Neural progenitor cell (in vitro differentiated cells): Measurements from ENCODE around the gene RNLS. TPM values are rescaled to one million over a fixed set of nuclear protein-coding genes. Genes with fewer than 3 reads are reported as not detected.

ENCODE experiments used
- DNase-seq: peaks from one replicate; pipeline ENCODE4 v3.0.0-alpha.2; 2016; ENCODE audit warnings: low spot score
- H2AFZ ChIP-seq: fragments of 200-600 bp; sonication (generic); replicated peaks from 2 replicates; pipeline ENCODE4 v1.6.1; 2016; ENCODE audit warnings: antibody characterized with exemption
- H3F3A ChIP-seq: fragments of 200-600 bp; sonication (generic); 2 replicates; pipeline ENCODE4 v1.6.1; 2016; ENCODE audit warnings: antibody characterized with exemption, low read depth
- H3K27ac ChIP-seq: fragments of 200-600 bp; sonication (generic); 2 replicates; pipeline ENCODE4 v1.5.1; 2016; ENCODE audit warnings: mild to moderate bottlenecking
- H3K27me3 ChIP-seq: fragments of 200-600 bp; sonication (generic); 2 replicates; pipeline ENCODE4 v1.6.1; 2016; ENCODE audit warnings: mild to moderate bottlenecking, moderate library complexity
- H3K36me3 ChIP-seq: fragments of 200-600 bp; sonication (generic); 2 replicates; pipeline ENCODE4 v1.5.1; 2016
- H3K4me1 ChIP-seq: fragments of 200-600 bp; sonication (generic); 2 replicates; pipeline ENCODE4 v1.6.1; 2016; ENCODE audit warnings: mixed run types
- H3K4me2 ChIP-seq: fragments of 200-600 bp; sonication (generic); 2 replicates; pipeline ENCODE4 v1.6.1; 2016
- H3K4me3 ChIP-seq: fragments of 200-600 bp; sonication (generic); 2 replicates; pipeline ENCODE4 v1.5.1; 2016
- H3K79me2 ChIP-seq: fragments of 200-600 bp; sonication (generic); 2 replicates; pipeline ENCODE4 v1.6.1; 2016; ENCODE audit warnings: low read depth
- H3K9ac ChIP-seq: fragments of 200-600 bp; sonication (generic); 2 replicates; pipeline ENCODE4 v1.6.1; 2016
- H3K9me3 ChIP-seq: fragments of 200-600 bp; sonication (generic); 2 replicates; pipeline ENCODE4 v1.5.1; 2016; ENCODE audit warnings: low read depth
- H4K20me1 ChIP-seq: fragments of 200-600 bp; sonication (generic); 2 replicates; pipeline ENCODE4 v1.6.1; 2016; ENCODE audit warnings: low read depth
- H3K27ac Mint-ChIP-seq: 3 replicates; pipeline ENCODE4 v1.8.0; 2021; ENCODE audit warnings: mixed read lengths
- H3K27me3 Mint-ChIP-seq: 2 replicates; pipeline ENCODE4 v1.8.0; 2022; ENCODE audit warnings: low read depth, mild to moderate bottlenecking, inconsistent platforms, moderate library complexity, mixed read lengths; ENCODE audit not compliant: insufficient read depth
- H3K36me3 Mint-ChIP-seq: 3 replicates; pipeline ENCODE4 v1.8.0; 2021; ENCODE audit warnings: mixed read lengths
- H3K4me1 Mint-ChIP-seq: 3 replicates; pipeline ENCODE4 v1.8.0; 2021; ENCODE audit warnings: mixed read lengths
- H3K4me3 Mint-ChIP-seq: 3 replicates; pipeline ENCODE4 v1.8.0; 2021; ENCODE audit warnings: mild to moderate bottlenecking, moderate library complexity, mixed read lengths
- H3K9me3 Mint-ChIP-seq: 3 replicates; pipeline ENCODE4 v1.8.0; 2020; ENCODE audit warnings: mixed read lengths
- EZH2 ChIP-seq: fragments of 200-600 bp; sonication (generic); IDR thresholded peaks from 2 replicates; pipeline ENCODE4 v1.6.1; 2017; ENCODE audit warnings: antibody characterized with exemption, mild to moderate bottlenecking, moderate library complexity
- EZH2phosphoT487 ChIP-seq: fragments of 200-600 bp; sonication (generic); IDR thresholded peaks from 2 replicates; pipeline ENCODE4 v1.6.1; 2017; ENCODE audit warnings: antibody characterized with exemption
- total RNA-seq: library from RNA; depleted of rRNA; stranded (reverse); fragments of >200 nt; gene quantifications from 2 replicates; pipeline ENCODE4 v1.2.3, GENCODE V29; 2015; ENCODE audit warnings: low replicate concordance
- TF ChIP-seq, protein P1 (sequence below): fragments of 200-600 bp; sonication (generic); IDR thresholded peaks from 2 replicates; pipeline ENCODE4 v1.5.1; 2017; ENCODE audit warnings: antibody characterized with exemption, mild to moderate bottlenecking

Gene RNLS
- total RNA-seq, 1 donor from 2014 or later: 9.1 TPM

DNA sequence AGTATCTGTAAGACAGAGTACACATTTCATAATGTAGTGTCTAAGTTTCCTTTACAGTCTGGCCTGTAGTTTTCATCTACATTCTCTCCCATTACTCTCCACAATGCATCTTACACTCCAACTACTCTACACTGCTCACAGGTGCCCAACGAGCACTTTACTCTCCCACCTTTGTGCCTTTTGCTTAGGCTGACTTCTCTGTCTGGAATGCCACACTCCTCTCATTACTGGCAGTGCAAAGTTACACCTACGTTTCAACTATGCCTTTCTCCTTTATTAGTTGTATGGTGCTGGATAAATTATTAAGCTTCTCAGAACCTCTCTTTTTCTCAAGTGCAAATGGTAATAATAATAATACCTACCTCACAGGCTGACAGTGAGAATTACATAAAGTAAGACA lies 70.5 kb downstream of the RNLS start:
- H3K9me3 ChIP-seq: no peaks in the 10 kb centered on the region
- H2AFZ ChIP-seq: no peak overlapping the region
- no peaks in the 10 kb centered on the region for H4K20me1 ChIP-seq
- no peak overlapping the region for H3K4me2 ChIP-seq
- no peak for DNase-seq
- no peaks in the 10 kb centered on the region for H3K36me3 ChIP-seq
- no peak overlapping the region for H3K9ac ChIP-seq
- no peaks in the 10 kb centered on the region for H3K27me3 ChIP-seq
- H3K4me3 Mint-ChIP-seq: no peak overlapping the region
- H3K27me3 Mint-ChIP-seq: no peaks in the 10 kb centered on the region
- H3K4me1 ChIP-seq: no peaks in the 10 kb centered on the region
- H3K4me1 Mint-ChIP-seq: no peaks in the 10 kb centered on the region
- H3K4me3 ChIP-seq: no peak overlapping the region
- H3K27ac ChIP-seq: no peak overlapping the region
- H3K27ac Mint-ChIP-seq: no peak overlapping the region
- no peaks in the 10 kb centered on the region for H3K9me3 Mint-ChIP-seq
- H3K79me2 ChIP-seq: no peaks in the 10 kb centered on the region
- no peaks in the 10 kb centered on the region for H3K36me3 Mint-ChIP-seq
- no peak for TF ChIP-seq EZH2
- TF ChIP-seq, protein P1, sequence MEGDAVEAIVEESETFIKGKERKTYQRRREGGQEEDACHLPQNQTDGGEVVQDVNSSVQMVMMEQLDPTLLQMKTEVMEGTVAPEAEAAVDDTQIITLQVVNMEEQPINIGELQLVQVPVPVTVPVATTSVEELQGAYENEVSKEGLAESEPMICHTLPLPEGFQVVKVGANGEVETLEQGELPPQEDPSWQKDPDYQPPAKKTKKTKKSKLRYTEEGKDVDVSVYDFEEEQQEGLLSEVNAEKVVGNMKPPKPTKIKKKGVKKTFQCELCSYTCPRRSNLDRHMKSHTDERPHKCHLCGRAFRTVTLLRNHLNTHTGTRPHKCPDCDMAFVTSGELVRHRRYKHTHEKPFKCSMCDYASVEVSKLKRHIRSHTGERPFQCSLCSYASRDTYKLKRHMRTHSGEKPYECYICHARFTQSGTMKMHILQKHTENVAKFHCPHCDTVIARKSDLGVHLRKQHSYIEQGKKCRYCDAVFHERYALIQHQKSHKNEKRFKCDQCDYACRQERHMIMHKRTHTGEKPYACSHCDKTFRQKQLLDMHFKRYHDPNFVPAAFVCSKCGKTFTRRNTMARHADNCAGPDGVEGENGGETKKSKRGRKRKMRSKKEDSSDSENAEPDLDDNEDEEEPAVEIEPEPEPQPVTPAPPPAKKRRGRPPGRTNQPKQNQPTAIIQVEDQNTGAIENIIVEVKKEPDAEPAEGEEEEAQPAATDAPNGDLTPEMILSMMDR: no peak
- no peak for TF ChIP-seq EZH2phosphoT487
- H3F3A ChIP-seq: no peaks in the 10 kb centered on the region

DNA sequence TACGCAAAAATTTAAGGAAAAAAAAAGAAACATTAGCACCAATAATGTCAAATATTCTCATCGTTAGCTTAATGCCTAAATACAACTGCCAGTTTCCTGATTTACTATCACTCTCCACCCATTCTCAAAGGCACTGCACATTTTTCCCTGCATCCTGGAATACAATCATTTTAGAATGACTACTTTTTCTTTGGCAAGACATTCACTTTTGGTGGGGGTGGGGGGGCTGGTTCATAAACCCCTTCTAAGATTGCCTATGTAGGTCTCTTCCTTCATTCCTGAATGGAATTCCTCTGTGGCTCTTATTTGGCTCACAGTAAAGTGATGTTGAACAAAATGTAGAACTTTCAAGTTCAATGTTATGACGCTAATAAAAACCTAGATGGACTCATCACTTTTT lies 74.3 kb downstream of the RNLS start:
- no peaks in the 10 kb centered on the region for H3K27me3 Mint-ChIP-seq
- Histone ChIP-seq H3K9me3 (no peaks in the 10 kb centered on the region), H3K27ac (no peak overlapping the region), H3K4me3 (no peak overlapping the region), H3K36me3 (no peaks in the 10 kb centered on the region), H2AFZ (no peak overlapping the region), H3K4me1 (peaks cover 7% of the 10 kb centered on the region), H3F3A (no peaks in the 10 kb centered on the region), H3K9ac (no peak overlapping the region), H3K27me3 (no peaks in the 10 kb centered on the region), H3K4me2 (no peak overlapping the region), H3K79me2 (no peaks in the 10 kb centered on the region), H4K20me1 (no peaks in the 10 kb centered on the region)
- DNase-seq: no peak
- H3K4me1 Mint-ChIP-seq: peaks cover 4% of the 10 kb centered on the region
- H3K27ac Mint-ChIP-seq: no peak overlapping the region
- H3K9me3 Mint-ChIP-seq: no peaks in the 10 kb centered on the region
- H3K36me3 Mint-ChIP-seq: no peaks in the 10 kb centered on the region
- H3K4me3 Mint-ChIP-seq: no peak overlapping the region
- TF ChIP-seq EZH2phosphoT487: no peak

DNA sequence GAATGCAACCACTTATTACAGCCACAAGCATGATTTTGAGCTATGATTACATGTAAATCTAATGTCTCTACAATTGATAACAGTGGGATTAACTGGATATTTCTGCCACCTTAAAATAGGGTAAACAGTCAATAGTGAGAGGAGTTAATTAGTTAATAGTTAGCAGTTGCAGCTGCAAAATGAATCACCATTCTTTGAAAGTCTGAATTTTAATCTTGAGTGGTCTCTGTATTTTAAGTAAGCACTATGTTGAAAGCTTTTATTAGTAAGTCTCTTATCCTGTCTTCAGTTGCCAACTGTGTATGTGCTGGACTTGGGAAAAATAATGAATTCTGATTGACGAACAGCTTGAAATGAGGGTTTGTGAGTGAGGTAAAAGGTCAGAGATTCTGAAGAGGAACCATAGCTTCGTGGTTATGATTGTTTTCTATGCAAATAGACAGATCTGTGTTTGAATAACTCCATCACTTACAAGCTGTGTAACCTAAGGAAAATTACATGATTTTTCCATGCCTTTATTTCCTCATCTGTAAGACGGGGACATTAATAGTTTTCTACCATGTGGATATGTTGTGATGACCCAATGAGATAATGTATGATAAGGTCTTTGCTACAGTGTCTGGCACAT lies 75.2 kb downstream of the RNLS start:
- H3K4me2 ChIP-seq: no peak overlapping the region
- H3K79me2 ChIP-seq: no peaks in the 10 kb centered on the region
- Mint-ChIP-seq H3K4me1 (peaks cover 4% of the 10 kb centered on the region), H3K4me3 (no peak overlapping the region), H3K36me3 (no peaks in the 10 kb centered on the region), H3K27me3 (no peaks in the 10 kb centered on the region), H3K9me3 (no peaks in the 10 kb centered on the region), H3K27ac (no peak overlapping the region)
- H2AFZ ChIP-seq: no peak overlapping the region
- no peaks in the 10 kb centered on the region for H3K36me3 ChIP-seq
- H3K9ac ChIP-seq: no peak overlapping the region
- TF ChIP-seq EZH2 (no peak), EZH2phosphoT487 (no peak)
- H3K4me3 ChIP-seq: no peak overlapping the region
- H3K27ac ChIP-seq: no peak overlapping the region
- DNase-seq: no peak
- H3F3A ChIP-seq: no peaks in the 10 kb centered on the region
- no peaks in the 10 kb centered on the region for H3K27me3 ChIP-seq
- peaks cover 7% of the 10 kb centered on the region for H3K4me1 ChIP-seq
- no peaks in the 10 kb centered on the region for H3K9me3 ChIP-seq
- H4K20me1 ChIP-seq: no peaks in the 10 kb centered on the region

DNA sequence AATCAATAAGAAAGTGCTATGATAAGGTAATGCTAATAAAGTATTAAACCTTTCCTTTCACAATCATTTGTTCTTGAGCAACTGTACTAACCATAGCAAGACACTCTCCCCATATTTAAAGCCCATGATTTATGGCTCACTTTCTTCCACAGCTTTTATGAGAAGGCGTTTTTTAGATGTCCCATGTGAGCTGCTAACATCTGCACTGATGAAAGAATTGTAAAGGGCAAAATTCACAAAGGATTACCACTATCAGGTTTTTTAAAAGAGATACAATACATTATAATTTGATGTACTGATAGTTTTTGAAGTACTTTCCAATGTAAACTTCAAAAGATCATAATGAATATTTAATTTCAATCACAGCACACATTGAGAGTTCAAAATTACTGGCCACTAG lies 75.7 kb downstream of the RNLS start:
- H2AFZ ChIP-seq: no peak overlapping the region
- H3K27me3 ChIP-seq: no peaks in the 10 kb centered on the region
- no peaks in the 10 kb centered on the region for H3K36me3 ChIP-seq
- DNase-seq: no peak
- no peak overlapping the region for H3K9ac ChIP-seq
- Mint-ChIP-seq H3K27ac (no peak overlapping the region), H3K36me3 (no peaks in the 10 kb centered on the region), H3K4me3 (no peak overlapping the region), H3K9me3 (no peaks in the 10 kb centered on the region), H3K27me3 (no peaks in the 10 kb centered on the region), H3K4me1 (peaks cover 4% of the 10 kb centered on the region)
- no peak overlapping the region for H3K4me3 ChIP-seq
- no peaks in the 10 kb centered on the region for H3K9me3 ChIP-seq
- peaks cover 7% of the 10 kb centered on the region for H3K4me1 ChIP-seq
- H3K4me2 ChIP-seq: no peak overlapping the region
- H4K20me1 ChIP-seq: no peaks in the 10 kb centered on the region
- no peak for TF ChIP-seq EZH2phosphoT487
- no peak for TF ChIP-seq EZH2
- TF ChIP-seq, protein P1: no peak
- H3K79me2 ChIP-seq: no peaks in the 10 kb centered on the region
- H3K27ac ChIP-seq: no peak overlapping the region
- no peaks in the 10 kb centered on the region for H3F3A ChIP-seq
